ENCODE data around the gene PTPN18.

The PTPN18 gene

GRCh38 chr2:130371723-130372054 is 15.8 kb downstream of the PTPN18 start:
- peak overlapping the region; percentile 71 for H3K4me3 ChIP-seq (ENCODE audit: low read depth, low read length)
- DNase-seq (ENCODE audit: low read depth) = peak; percentile 84
- no peak for TF ChIP-seq MYC (IDR thresholded peaks at IDR 0.05; ENCODE audit: low read depth, low read length)
- no peak for TF ChIP-seq POLR2A (IDR thresholded peaks at IDR 0.05; ENCODE audit: extremely low read depth, insufficient read length)
- peak; percentile 12; the same call in 1 of the 2 replicates for TF ChIP-seq MAX (IDR thresholded peaks at IDR 0.05; ENCODE audit: low read depth, low read length)
- TF ChIP-seq CTCF (IDR thresholded peaks at IDR 0.05; ENCODE audit: low read depth, low read length) = no peak

GRCh38 chr2:130372055-130372832 is 16.4 kb downstream of the PTPN18 start:
- TF ChIP-seq POLR2A (IDR thresholded peaks at IDR 0.05; ENCODE audit: extremely low read depth, insufficient read length) (peak; percentile 87), MYC (IDR thresholded peaks at IDR 0.05; ENCODE audit: low read depth, low read length) (no peak; the same call in 1 of the 2 replicates), CTCF (IDR thresholded peaks at IDR 0.05; ENCODE audit: low read depth, low read length) (peak; percentile 66), MAX (IDR thresholded peaks at IDR 0.05; ENCODE audit: low read depth, low read length) (peak; percentile 37; the same call in 1 of the 2 replicates)
- peak overlapping the region; percentile 71 for H3K4me3 ChIP-seq (ENCODE audit: low read depth, low read length)
- DNase-seq (ENCODE audit: low read depth) = peak; percentile 91

- TF ChIP-seq MYC (IDR thresholded peaks at IDR 0.05; ENCODE audit: low read depth, low read length) (no peak), POLR2A (IDR thresholded peaks at IDR 0.05; ENCODE audit: extremely low read depth, insufficient read length) (no peak), MAX (IDR thresholded peaks at IDR 0.05; ENCODE audit: low read depth, low read length) (no peak), CTCF (IDR thresholded peaks at IDR 0.05; ENCODE audit: low read depth, low read length) (no peak)
- H3K4me3 ChIP-seq (ENCODE audit: low read depth, low read length) = peak overlapping the region; percentile 71
- no peak for DNase-seq (ENCODE audit: low read depth)
Observed at GRCh38 chr2:130372833-130373807, 17.3 kb downstream of the PTPN18 start.

GRCh38 chr2:130373808-130374365 is 18.0 kb downstream of the PTPN18 start:
- no peak for DNase-seq (ENCODE audit: low read depth)
- no peak overlapping the region for H3K4me3 ChIP-seq (ENCODE audit: low read depth, low read length)
- no peak for TF ChIP-seq MYC (IDR thresholded peaks at IDR 0.05; ENCODE audit: low read depth, low read length)
- TF ChIP-seq CTCF (IDR thresholded peaks at IDR 0.05; ENCODE audit: low read depth, low read length) = no peak
- TF ChIP-seq MAX (IDR thresholded peaks at IDR 0.05; ENCODE audit: low read depth, low read length) = no peak
- TF ChIP-seq POLR2A (IDR thresholded peaks at IDR 0.05; ENCODE audit: extremely low read depth, insufficient read length) = no peak

- no peak for DNase-seq (ENCODE audit: low read depth)
- TF ChIP-seq CTCF (IDR thresholded peaks at IDR 0.05; ENCODE audit: low read depth, low read length) = no peak
- no peak for TF ChIP-seq MYC (IDR thresholded peaks at IDR 0.05; ENCODE audit: low read depth, low read length)
- no peak for TF ChIP-seq MAX (IDR thresholded peaks at IDR 0.05; ENCODE audit: low read depth, low read length)
- TF ChIP-seq POLR2A (IDR thresholded peaks at IDR 0.05; ENCODE audit: extremely low read depth, insufficient read length) = no peak
- no peak overlapping the region for H3K4me3 ChIP-seq (ENCODE audit: low read depth, low read length)
Observed at GRCh38 chr2:130374587-130375290, 18.9 kb downstream of the PTPN18 start.
